ENCODE data around the gene SERTAD3.
"Not testable (repeated sequence)": the region's sequence is repeated elsewhere in the genome, so short reads cannot be mapped to it uniquely, and the experiment has no call there.

Gene SERTAD3

GRCh38 chr19:40438284-40438683 is 5.9 kb downstream of the SERTAD3 start:
- Histone ChIP-seq H3F3A (ENCODE audit: control insufficient read depth, insufficient read depth) (peaks cover 8% of the 10 kb centered on the region), H4K20me1 (ENCODE audit: control insufficient read depth, insufficient read depth, low read depth, low read length) (no peaks in the 10 kb centered on the region), H3K27me3 (ENCODE audit: control insufficient read depth, low read length) (no peaks in the 10 kb centered on the region; the same call in 1 of the 2 replicates), H3K4me2 (ENCODE audit: low read length) (no peak overlapping the region), H3K36me3 (ENCODE audit: control insufficient read depth, low read length) (peaks cover 26% of the 10 kb centered on the region), H3K4me1 (ENCODE audit: control insufficient read depth, low read length) (peaks cover 45% of the 10 kb centered on the region), H3K79me2 (ENCODE audit: control insufficient read depth, low read length) (peaks cover 28% of the 10 kb centered on the region), H3K27ac (ENCODE audit: low read depth, low read length) (no peak overlapping the region), H3K9me3 (ENCODE audit: control insufficient read depth, insufficient read depth, low read length) (no peaks in the 10 kb centered on the region), H3K4me3 (ENCODE audit: low read length) (no peak overlapping the region), H3K9me2 (replicated peaks; ENCODE audit: control insufficient read depth, low read length) (no peaks in the 10 kb centered on the region)
- no peak for TF ChIP-seq EZH2phosphoT487 (IDR thresholded peaks at IDR 0.05; ENCODE audit: borderline replicate concordance, low read length)
- no peak for TF ChIP-seq CTCF (IDR thresholded peaks at IDR 0.05; ENCODE audit: low read depth, low read length, poor library complexity, severe bottlenecking)

- H3K9me2 ChIP-seq (replicated peaks; ENCODE audit: control insufficient read depth, low read length): no peaks in the 10 kb centered on the region
- H3K4me3 ChIP-seq (ENCODE audit: low read length): peak overlapping the region; percentile 77
Observed at GRCh38 chr19:40433391-40434216, 10.5 kb downstream of the SERTAD3 start.

GRCh38 chr19:40432760-40433159 is 11.4 kb downstream of the SERTAD3 start:
- H3K27me3 ChIP-seq (ENCODE audit: control insufficient read depth, low read length); H3K27ac ChIP-seq (ENCODE audit: low read depth, low read length); H3K9me2 ChIP-seq (replicated peaks; ENCODE audit: control insufficient read depth, low read length); H3K4me3 ChIP-seq (ENCODE audit: low read length); H3K36me3 ChIP-seq (ENCODE audit: control insufficient read depth, low read length); H3K79me2 ChIP-seq (ENCODE audit: control insufficient read depth, low read length); H4K20me1 ChIP-seq (ENCODE audit: control insufficient read depth, insufficient read depth, low read depth, low read length); H3K9me3 ChIP-seq (ENCODE audit: control insufficient read depth, insufficient read depth, low read length): not testable (repeated sequence)
- Histone ChIP-seq H3K4me2 (ENCODE audit: low read length) (peak overlapping the region; percentile 93; the same call in 1 of the 2 replicates), H3F3A (ENCODE audit: control insufficient read depth, insufficient read depth) (peaks cover 11% of the 10 kb centered on the region), H3K4me1 (ENCODE audit: control insufficient read depth, low read length) (peaks cover 35% of the 10 kb centered on the region)

More at GRCh38 chr19:40433391-40434216, 10.5 kb downstream of the SERTAD3 start:
- no peaks in the 10 kb centered on the region for H3K9me3 ChIP-seq (ENCODE audit: control insufficient read depth, insufficient read depth, low read length)
- H3K4me2 ChIP-seq (ENCODE audit: low read length): peak overlapping the region; percentile 93
- peak overlapping the region; percentile 88 for H3K27ac ChIP-seq (ENCODE audit: low read depth, low read length)
- H3F3A ChIP-seq (ENCODE audit: control insufficient read depth, insufficient read depth): peaks cover 11% of the 10 kb centered on the region
- H3K4me1 ChIP-seq (ENCODE audit: control insufficient read depth, low read length): peaks cover 35% of the 10 kb centered on the region
- no peaks in the 10 kb centered on the region for H4K20me1 ChIP-seq (ENCODE audit: control insufficient read depth, insufficient read depth, low read depth, low read length)
- no peaks in the 10 kb centered on the region for H3K79me2 ChIP-seq (ENCODE audit: control insufficient read depth, low read length)
- no peak for TF ChIP-seq EZH2phosphoT487 (IDR thresholded peaks at IDR 0.05; ENCODE audit: borderline replicate concordance, low read length)
- no peak for TF ChIP-seq CTCF (IDR thresholded peaks at IDR 0.05; ENCODE audit: low read depth, low read length, poor library complexity, severe bottlenecking)
- no peaks in the 10 kb centered on the region for H3K36me3 ChIP-seq (ENCODE audit: control insufficient read depth, low read length)
- no peaks in the 10 kb centered on the region; the same call in 1 of the 2 replicates for H3K27me3 ChIP-seq (ENCODE audit: control insufficient read depth, low read length)

- H3K9me3 ChIP-seq (ENCODE audit: control insufficient read depth, insufficient read depth, low read length): no peaks in the 10 kb centered on the region
- H3K36me3 ChIP-seq (ENCODE audit: control insufficient read depth, low read length): no peaks in the 10 kb centered on the region
- H3K9me2 ChIP-seq (replicated peaks; ENCODE audit: control insufficient read depth, low read length): no peaks in the 10 kb centered on the region
- peaks cover 11% of the 10 kb centered on the region for H3F3A ChIP-seq (ENCODE audit: control insufficient read depth, insufficient read depth)
- no peak overlapping the region for H3K4me2 ChIP-seq (ENCODE audit: low read length)
- H3K4me1 ChIP-seq (ENCODE audit: control insufficient read depth, low read length): peaks cover 42% of the 10 kb centered on the region
- no peaks in the 10 kb centered on the region for H4K20me1 ChIP-seq (ENCODE audit: control insufficient read depth, insufficient read depth, low read depth, low read length)
- TF ChIP-seq CTCF (IDR thresholded peaks at IDR 0.05; ENCODE audit: low read depth, low read length, poor library complexity, severe bottlenecking) (no peak), EZH2phosphoT487 (IDR thresholded peaks at IDR 0.05; ENCODE audit: borderline replicate concordance, low read length) (no peak)
- no peaks in the 10 kb centered on the region; the same call in 1 of the 2 replicates for H3K27me3 ChIP-seq (ENCODE audit: control insufficient read depth, low read length)
- no peaks in the 10 kb centered on the region for H3K79me2 ChIP-seq (ENCODE audit: control insufficient read depth, low read length)
- no peak overlapping the region for H3K27ac ChIP-seq (ENCODE audit: low read depth, low read length)
- no peak overlapping the region for H3K4me3 ChIP-seq (ENCODE audit: low read length)
Observed at GRCh38 chr19:40431698-40432097, 12.4 kb downstream of the SERTAD3 start.

- not testable (repeated sequence) for H3K4me2 ChIP-seq (ENCODE audit: low read length); H3K9me3 ChIP-seq (ENCODE audit: control insufficient read depth, insufficient read depth, low read length); H3K4me3 ChIP-seq (ENCODE audit: low read length); H3K36me3 ChIP-seq (ENCODE audit: control insufficient read depth, low read length); H4K20me1 ChIP-seq (ENCODE audit: control insufficient read depth, insufficient read depth, low read depth, low read length); H3K79me2 ChIP-seq (ENCODE audit: control insufficient read depth, low read length); H3K9me2 ChIP-seq (replicated peaks; ENCODE audit: control insufficient read depth, low read length); H3K27me3 ChIP-seq (ENCODE audit: control insufficient read depth, low read length); H3F3A ChIP-seq (ENCODE audit: control insufficient read depth, insufficient read depth); H3K27ac ChIP-seq (ENCODE audit: low read depth, low read length)
- peaks cover 35% of the 10 kb centered on the region for H3K4me1 ChIP-seq (ENCODE audit: control insufficient read depth, low read length)
Observed at GRCh38 chr19:40430242-40430641, 13.9 kb downstream of the SERTAD3 start.

All from DOHH2 (cell line).